GM18907 (cell line): ENCODE data around the gene VWA5B2.

Source experiments
- ATAC-seq: cut with Tn5 transposase; IDR thresholded peaks from one replicate; pipeline ENCODE4 v1.9.1; 2021; ENCODE audit warnings: mild to moderate bottlenecking, moderate library complexity; ENCODE audit not compliant: unreplicated experiment

The VWA5B2 gene

GRCh38 chr3:184272269-184272668 lies 42.9 kb downstream of the VWA5B2 start:
- ATAC-seq, result no peak

- no peak for ATAC-seq
These were observed 46.0 kb downstream of the VWA5B2 start for GRCh38 chr3:184275381-184275701.

- ATAC-seq, result no peak
These were observed 46.9 kb downstream of the VWA5B2 start, which contains the start of gene ECE2 for GRCh38 chr3:184275961-184276910. ECE2 (plus strand) TSS chr3:184276022; CDS start chr3:184276154, 132 bp downstream.

GRCh38 chr3:184277366-184277765 lies 48.0 kb downstream of the VWA5B2 start:
- no peak for ATAC-seq

- no peak for ATAC-seq
These were observed 53.6 kb downstream of the VWA5B2 start for GRCh38 chr3:184282941-184283340.

GRCh38 chr3:184283681-184284080 lies 54.3 kb downstream of the VWA5B2 start:
- ATAC-seq, result no peak

GRCh38 chr3:184284696-184285095 lies 55.3 kb downstream of the VWA5B2 start:
- no peak for ATAC-seq

GRCh38 chr3:184289426-184289938 lies 60.1 kb downstream of the VWA5B2 start:
- no peak for ATAC-seq

- no peak for ATAC-seq
These were observed 60.9 kb downstream of the VWA5B2 start for GRCh38 chr3:184290331-184290730.

GRCh38 chr3:184291044-184291737 lies 61.8 kb downstream of the VWA5B2 start:
- ATAC-seq, result no peak
